Right cardiac atrium (tissue), 5 donors: ENCODE data around the gene NUDT7. TPM values are rescaled to one million over a fixed set of nuclear protein-coding genes. Genes with fewer than 3 reads are reported as not detected.
A peak's percentile ranks its signal among the peaks of the same experiment; 100 is the strongest.

Experiments used
- ATAC-seq, 2 donors: fragments of 200-7000 bp; cut with Tn5 transposase; one replicate each; pipeline versions ENCODE4 v1.8.0 to v1.9.1; 2020; ENCODE audit warnings: moderate library complexity in 2 of 2, mild to moderate bottlenecking in 1 of 2
- DNase-seq, 3 donors: peaks; one replicate each; pipeline ENCODE4 v3.0.0-alpha.2; 2020
- H3K27ac ChIP-seq: one replicate; pipeline ENCODE4 v1.5.1; 2013; ENCODE audit warnings: mild to moderate bottlenecking, low read length, control low read depth, moderate library complexity
- H3K27me3 ChIP-seq: one replicate; pipeline ENCODE4 v1.6.1; 2013; ENCODE audit not compliant: control insufficient read depth, insufficient read depth
- H3K4me1 ChIP-seq: one replicate; pipeline ENCODE4 v1.6.1; 2013; ENCODE audit warnings: low read length; ENCODE audit not compliant: control insufficient read depth, insufficient read depth
- H3K4me3 ChIP-seq: one replicate; pipeline ENCODE4 v1.5.1; 2013; ENCODE audit warnings: low read length, control low read depth
- H3K9me3 ChIP-seq: one replicate; pipeline ENCODE4 v1.6.1; 2013; ENCODE audit warnings: low read length; ENCODE audit not compliant: control insufficient read depth
- WGBS: extraction: QIAGEN DNeasy Blood & Tissue Kit; methylation state at CpG from one replicate; pipeline ENCODE4 v1.1.7; 2013; 5-methylcytosine and 5-hydroxymethylcytosine counted together
- intact Hi-C, 4 donors: fragments of 100-400 bp; cut with DNase I; formaldehyde crosslinking; loops; one replicate each; pipeline versions ENCODE4 v1.11.0 to v1.14.0; 2022 to 2023
- long read RNA-seq, 4 donors: library from polyadenylated mRNA; unstranded; transcript quantifications; one replicate each; pipeline ENCODE4 v2.0.0, GENCODE V29; 2020 to 2021
- polyA plus RNA-seq: library from polyadenylated mRNA; stranded (reverse); fragments of 200-250 nt; gene quantifications from one replicate; pipeline ENCODE4 v1.2.3, GENCODE V29; 2013
- total RNA-seq, 4 donors: library from RNA; stranded (reverse); fragmentation: NEBNext Ultra II Directional; extraction: Animal tissue kit (Norgen Biotek cat#: 25700); gene quantifications; one replicate each; pipeline ENCODE4 v1.2.1, GENCODE V29; 2021
- donor health status: healthy with polysubstance abuse.
- donor health status: DM: no; HTN: yes; CAD: no.
- donor health status: DM: no; HTN: no; CAD: no.
- donor health status: DM: no; HTN: yes; CAD: no; lungs with severe emphysema.
- donor health status: DM: yes; HTN: yes; CAD: no.

Gene NUDT7
- 10 to 100 TPM; 15.2 to 36.3 (median 32.7) TPM for total RNA-seq
- 44.3 TPM for polyA plus RNA-seq
- long read RNA-seq, donor 1, transcript NUDT7-202 (3 exons, 930 nt): major isoform, 17 of 66 reads
- long read RNA-seq, donor 1, transcript NUDT7-205 (5 exons, 899 nt): major isoform, 17 of 66 reads
- long read RNA-seq, donor 1, partial matches to known transcripts: 6 of 66 reads
- long read RNA-seq, donor 1, other reads (novel, unspliced or antisense): 21 of 66 reads
- long read RNA-seq, donor 2, transcript NUDT7-205 (5 exons, 899 nt): minor isoform, 14 of 42 reads
- long read RNA-seq, donor 2, transcript NUDT7-202 (3 exons, 930 nt): major isoform, 15 of 42 reads
- long read RNA-seq, donor 2, partial matches to known transcripts: 3 of 42 reads
- long read RNA-seq, donor 2, other reads (novel, unspliced or antisense): 6 of 42 reads
- long read RNA-seq, donor 3, transcript NUDT7-202 (3 exons, 930 nt): major isoform, 16 of 60 reads
- long read RNA-seq, donor 3, transcript NUDT7-205 (5 exons, 899 nt): minor isoform, 13 of 60 reads
- long read RNA-seq, donor 3, partial matches to known transcripts: 12 of 60 reads
- long read RNA-seq, donor 3, other reads (novel, unspliced or antisense): 15 of 60 reads
- long read RNA-seq, donor 4, transcript NUDT7-205 (5 exons, 899 nt): minor isoform, 12 of 39 reads
- long read RNA-seq, donor 4, transcript NUDT7-202 (3 exons, 930 nt): major isoform, 13 of 39 reads
- long read RNA-seq, donor 4, partial matches to known transcripts: 1 of 39 reads
- long read RNA-seq, donor 4, other reads (novel, unspliced or antisense): 7 of 39 reads

- Histone ChIP-seq H3K27me3 (no peaks in the 10 kb centered on the region), H3K4me1 (peaks cover 2% of the 10 kb centered on the region), H3K4me3 (peak within 1 kb of the TSS; percentile 59), H3K27ac (peak within 1 kb of the TSS; percentile 82), H3K9me3 (no peaks in the 10 kb centered on the region)
- under 1% methylated on average over 55 of the region's 55 CpGs for WGBS
- intact Hi-C loops: no loop called here
- ATAC-seq: peak; percentile 100
- DNase-seq: peak; percentile 100
These were observed at the start of gene NUDT7 for GRCh38 chr16:77722309-77723107. Gene NUDT7, plus strand, starts transcription at chr16:77722514. Its CDS starts 69 bp downstream, at chr16:77722583.

GRCh38 chr16:77674888-77675287 is 47.4 kb upstream of the NUDT7 start:
- no peak overlapping the region for H3K4me3 ChIP-seq
- no peak overlapping the region for H3K27ac ChIP-seq
- no peaks in the 10 kb centered on the region for H3K9me3 ChIP-seq
- intact Hi-C loops: loop anchor here (1.0 to 10.0 kb wide), 4 partner anchors 294 to 330 kb away; no protein-coding TSS in a partner anchor
- H3K27me3 ChIP-seq: no peaks in the 10 kb centered on the region
- H3K4me1 ChIP-seq: no peaks in the 10 kb centered on the region
- DNase-seq (no peak), ATAC-seq (no peak)
- WGBS: 44% methylated on average over 4 of the region's 4 CpGs

- no peaks in the 10 kb centered on the region for H3K9me3 ChIP-seq
- no peak overlapping the region for H3K4me3 ChIP-seq
- no peak overlapping the region for H3K27ac ChIP-seq
- intact Hi-C loops: loop anchor here (1.0 to 10.0 kb wide), 4 partner anchors 293 to 329 kb away; no protein-coding TSS in a partner anchor
- no peaks in the 10 kb centered on the region for H3K27me3 ChIP-seq
- peak; percentile 83 to 86 for ATAC-seq
- DNase-seq: peak; percentile 37 to 77 (median 56)
- 27% methylated on average over 15 of the region's 15 CpGs for WGBS
- no peaks in the 10 kb centered on the region for H3K4me1 ChIP-seq
These were observed 46.6 kb upstream of the NUDT7 start for GRCh38 chr16:77675464-77676324.

GRCh38 chr16:77677129-77677528 is 45.2 kb upstream of the NUDT7 start:
- Histone ChIP-seq H3K27me3 (no peaks in the 10 kb centered on the region), H3K27ac (no peak overlapping the region), H3K4me3 (no peak overlapping the region), H3K4me1 (no peaks in the 10 kb centered on the region), H3K9me3 (no peaks in the 10 kb centered on the region)
- 48% methylated on average over 4 of the region's 4 CpGs for WGBS
- DNase-seq (no peak), ATAC-seq (no peak)
- intact Hi-C loops: loop anchor here in 1 of 4 donors (10.0 kb wide), 1 partner anchor 328 kb away; no protein-coding TSS in a partner anchor

GRCh38 chr16:77679391-77679790 is 42.9 kb upstream of the NUDT7 start:
- DNase-seq (no peak), ATAC-seq (no peak)
- Histone ChIP-seq H3K4me3 (no peak overlapping the region), H3K9me3 (no peaks in the 10 kb centered on the region), H3K27ac (no peak overlapping the region), H3K4me1 (no peaks in the 10 kb centered on the region), H3K27me3 (peaks cover 4% of the 10 kb centered on the region)
- WGBS: 65% methylated on average over 3 of the region's 3 CpGs
- intact Hi-C loops: loop anchor here in 1 of 4 donors (10.0 kb wide), 1 partner anchor 325 kb away; no protein-coding TSS in a partner anchor

GRCh38 chr16:77679901-77680300 is 42.4 kb upstream of the NUDT7 start:
- intact Hi-C loops: loop anchor here in 1 of 4 donors (10.0 kb wide), 1 partner anchor 325 kb away; no protein-coding TSS in a partner anchor
- ATAC-seq: no peak

GRCh38 chr16:77680496-77680895 is 41.8 kb upstream of the NUDT7 start:
- no peak overlapping the region for H3K27ac ChIP-seq
- peaks cover 4% of the 10 kb centered on the region for H3K27me3 ChIP-seq
- no peak overlapping the region for H3K4me3 ChIP-seq
- intact Hi-C loops: no loop called here
- WGBS: 98% methylated on average over 3 of the region's 3 CpGs
- no peaks in the 10 kb centered on the region for H3K9me3 ChIP-seq
- ATAC-seq (no peak), DNase-seq (no peak)
- no peaks in the 10 kb centered on the region for H3K4me1 ChIP-seq

More at GRCh38 chr16:77679901-77680300, 42.4 kb upstream of the NUDT7 start:
- Histone ChIP-seq H3K4me1 (no peaks in the 10 kb centered on the region), H3K27ac (no peak overlapping the region), H3K27me3 (peaks cover 4% of the 10 kb centered on the region), H3K9me3 (no peaks in the 10 kb centered on the region), H3K4me3 (no peak overlapping the region)
- WGBS: 54% methylated on average over 3 of the region's 3 CpGs
- DNase-seq: no peak

GRCh38 chr16:77682586-77682985 is 39.7 kb upstream of the NUDT7 start:
- Histone ChIP-seq H3K27me3 (peaks cover 4% of the 10 kb centered on the region), H3K9me3 (no peaks in the 10 kb centered on the region), H3K4me3 (no peak overlapping the region), H3K27ac (no peak overlapping the region), H3K4me1 (no peaks in the 10 kb centered on the region)
- DNase-seq (no peak), ATAC-seq (no peak)
- 72% methylated on average over 10 of the region's 10 CpGs for WGBS
- intact Hi-C loops: no loop called here

- no peak overlapping the region for H3K27ac ChIP-seq
- no peak overlapping the region for H3K4me3 ChIP-seq
- ATAC-seq: no peak
- H3K4me1 ChIP-seq: no peaks in the 10 kb centered on the region
- H3K27me3 ChIP-seq: peaks cover 4% of the 10 kb centered on the region
- H3K9me3 ChIP-seq: no peaks in the 10 kb centered on the region
- intact Hi-C loops: no loop called here
- 64% methylated on average over 4 of the region's 4 CpGs for WGBS
- DNase-seq: no peak
These were observed 38.7 kb upstream of the NUDT7 start for GRCh38 chr16:77683397-77684180.
